ENCODE results near the gene GRIN1. TPM values are rescaled to one million over a fixed set of nuclear protein-coding genes. Genes with fewer than 3 reads are reported as not detected.

Gene GRIN1
- 0.05 TPM in 1 of 2 replicates, not detected in the other for total RNA-seq

- intact Hi-C loops (cut with micrococcal nuclease): no loop called here
Measured at GRCh38 chr9:137138722-137139467, at the start of gene GRIN1. Gene GRIN1 (plus strand): TSS chr9:137139154. CDS start chr9:137139487, 333 bp downstream.

DNA sequence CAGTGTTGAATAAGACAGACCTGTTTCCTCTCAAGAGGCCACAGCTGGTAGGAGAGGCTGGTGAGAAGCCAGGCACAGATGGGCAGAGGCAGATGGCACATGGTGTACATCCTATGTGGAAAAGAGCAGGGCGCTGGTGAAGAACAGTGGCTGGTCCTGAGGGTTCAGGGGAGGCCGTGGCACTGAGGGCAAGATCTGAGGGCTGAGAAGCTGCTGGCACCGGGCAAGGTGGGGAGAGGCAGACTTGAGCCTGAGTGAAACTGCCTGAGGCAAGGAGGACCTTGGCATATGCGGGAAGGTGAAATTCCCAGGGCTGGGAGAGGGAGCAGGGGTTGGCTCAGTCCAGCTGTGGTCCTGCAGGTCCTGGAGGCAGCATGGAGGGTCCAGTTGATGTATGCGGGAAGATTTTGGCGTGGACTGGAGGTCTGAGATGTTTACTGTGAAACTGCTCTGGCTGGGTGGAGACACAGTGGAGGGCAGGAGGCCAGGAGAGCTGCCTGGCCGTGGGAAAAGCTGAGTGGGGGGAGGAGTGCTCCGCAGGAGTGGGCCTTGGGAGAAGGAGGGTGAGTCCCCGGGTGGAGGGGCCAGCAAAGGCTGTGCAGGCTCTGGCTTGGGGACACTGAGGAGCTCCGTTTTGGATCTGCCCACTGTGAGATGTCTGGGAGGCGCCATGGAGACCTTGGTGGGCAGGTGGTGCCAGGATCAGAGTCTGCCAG is 49.6 kb upstream of the GRIN1 start:
- intact Hi-C loops (cut with micrococcal nuclease): no loop called here

DNA sequence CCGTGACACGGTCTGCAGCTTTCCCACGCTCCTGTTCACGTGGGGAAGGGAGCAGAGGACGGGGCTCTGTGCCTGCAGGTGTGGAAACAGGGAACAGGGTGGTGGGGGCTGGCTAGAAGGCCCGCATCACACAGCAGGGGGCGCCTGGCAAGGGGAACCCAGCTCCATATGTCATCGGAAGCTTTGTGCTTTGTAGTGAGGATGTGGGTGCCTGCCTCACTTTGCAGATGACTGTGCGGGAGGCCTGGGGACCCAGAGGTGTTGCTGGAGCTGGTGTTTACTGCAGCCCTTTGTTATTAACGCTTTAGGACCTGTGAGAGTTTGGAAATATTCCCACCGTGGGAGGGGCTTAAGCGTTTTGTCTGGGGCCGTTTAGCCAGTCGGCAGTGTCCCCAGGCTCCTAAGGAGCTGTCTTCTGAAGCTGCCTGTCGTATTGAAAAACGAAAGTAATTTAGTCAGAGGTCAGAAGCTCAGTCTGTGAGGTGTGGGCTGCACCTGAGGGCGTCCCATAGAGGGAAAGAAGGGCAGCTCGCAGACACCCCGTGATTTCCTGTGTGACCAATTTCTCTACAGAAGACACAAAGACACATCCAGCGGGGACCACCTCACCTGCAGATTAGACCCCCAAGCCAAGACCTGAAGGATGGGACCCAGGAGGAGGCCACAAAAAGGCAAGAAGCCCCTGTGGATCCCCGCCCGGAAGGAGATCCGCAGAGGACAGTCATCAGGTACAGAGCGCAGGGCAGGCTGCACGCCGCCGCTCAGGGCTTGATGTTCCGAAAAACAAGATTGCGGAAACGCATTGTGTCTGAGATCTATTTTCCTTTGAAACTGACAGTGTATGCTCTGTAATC is 43.1 kb upstream of the GRIN1 start:
- intact Hi-C loops (cut with micrococcal nuclease): loop anchor here (1.0 kb wide), 3 partner anchors 10 to 31 kb away; partner anchors contain the start of genes DPP7 and MAN1B1

- intact Hi-C loops (cut with micrococcal nuclease): no loop called here
Measured at GRCh38 chr9:137096785-137097546, 42.0 kb upstream of the GRIN1 start.

DNA sequence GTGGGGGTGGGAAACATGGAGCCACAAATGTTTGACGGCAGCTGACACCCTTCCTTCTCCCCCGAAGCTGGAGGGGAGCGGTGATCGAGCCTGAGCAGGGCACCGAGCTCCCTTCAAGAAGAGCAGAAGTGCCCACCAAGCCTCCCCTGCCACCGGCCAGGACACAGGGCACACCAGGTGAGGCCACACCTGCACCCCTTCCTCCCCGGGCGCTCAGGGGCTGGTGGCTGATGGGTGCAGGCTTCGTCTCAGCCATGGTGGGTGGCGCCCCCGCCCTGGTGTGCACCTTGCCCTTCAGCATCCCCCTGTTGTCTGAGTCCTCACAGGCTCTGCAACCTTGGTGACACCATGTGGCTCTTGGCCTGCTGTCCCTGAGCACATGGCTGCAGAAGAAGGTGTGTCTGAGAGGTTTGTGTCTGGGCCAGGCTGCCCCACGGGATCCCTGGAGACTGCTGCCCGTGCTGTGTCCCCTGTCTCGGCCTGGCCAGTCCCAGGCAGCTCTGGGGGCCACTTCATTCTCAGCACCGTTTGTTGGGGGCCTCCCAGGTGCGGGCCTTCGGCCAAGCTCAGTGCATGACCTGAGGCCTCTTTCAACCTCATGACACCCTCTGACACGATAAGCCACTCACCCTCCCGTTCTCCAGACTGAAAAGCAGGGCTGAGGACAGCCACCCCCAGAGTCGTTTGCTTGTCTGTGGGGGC is 41.0 kb upstream of the GRIN1 start:
- intact Hi-C loops (cut with micrococcal nuclease): no loop called here

- intact Hi-C loops (cut with micrococcal nuclease): no loop called here
Measured at GRCh38 chr9:137099231-137099630, 39.7 kb upstream of the GRIN1 start.

DNA sequence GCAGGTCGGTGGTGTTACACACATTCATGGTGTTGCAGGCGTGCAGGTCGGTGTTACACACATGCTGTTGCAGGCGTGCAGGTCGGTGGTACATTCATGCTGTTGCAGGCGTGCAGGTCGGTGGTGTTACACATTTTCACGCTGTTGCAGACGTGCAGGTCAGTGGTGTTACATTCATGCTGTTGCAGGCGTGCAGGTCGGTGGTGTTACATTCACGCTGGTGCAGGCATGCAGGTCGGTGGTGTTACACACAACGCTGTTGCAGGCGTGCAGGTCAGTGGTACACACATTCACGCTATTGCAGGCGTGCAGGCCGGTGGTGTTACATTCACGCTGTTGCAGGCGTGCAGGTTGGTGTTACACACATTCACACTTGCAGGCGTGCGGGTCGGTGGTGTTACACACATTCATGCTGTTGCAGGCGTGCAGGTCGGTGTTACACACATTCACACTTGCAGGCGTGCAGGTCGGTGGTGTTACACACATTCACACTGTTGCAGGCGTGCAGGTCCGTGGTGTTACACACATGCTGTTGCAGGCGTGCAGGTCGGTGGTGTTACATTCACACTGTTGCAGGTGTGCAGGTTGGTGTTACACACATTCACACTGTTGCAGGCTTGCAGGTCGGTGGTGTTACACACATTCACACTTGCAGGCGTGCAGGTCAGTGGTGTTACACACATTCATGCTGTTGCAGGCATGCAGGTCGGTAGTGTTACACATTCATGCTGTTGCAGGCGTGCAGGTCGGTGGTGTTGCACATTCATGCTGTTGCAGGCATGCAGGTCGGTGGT is 35.6 kb upstream of the GRIN1 start:
- intact Hi-C loops (cut with micrococcal nuclease): no loop called here

DNA sequence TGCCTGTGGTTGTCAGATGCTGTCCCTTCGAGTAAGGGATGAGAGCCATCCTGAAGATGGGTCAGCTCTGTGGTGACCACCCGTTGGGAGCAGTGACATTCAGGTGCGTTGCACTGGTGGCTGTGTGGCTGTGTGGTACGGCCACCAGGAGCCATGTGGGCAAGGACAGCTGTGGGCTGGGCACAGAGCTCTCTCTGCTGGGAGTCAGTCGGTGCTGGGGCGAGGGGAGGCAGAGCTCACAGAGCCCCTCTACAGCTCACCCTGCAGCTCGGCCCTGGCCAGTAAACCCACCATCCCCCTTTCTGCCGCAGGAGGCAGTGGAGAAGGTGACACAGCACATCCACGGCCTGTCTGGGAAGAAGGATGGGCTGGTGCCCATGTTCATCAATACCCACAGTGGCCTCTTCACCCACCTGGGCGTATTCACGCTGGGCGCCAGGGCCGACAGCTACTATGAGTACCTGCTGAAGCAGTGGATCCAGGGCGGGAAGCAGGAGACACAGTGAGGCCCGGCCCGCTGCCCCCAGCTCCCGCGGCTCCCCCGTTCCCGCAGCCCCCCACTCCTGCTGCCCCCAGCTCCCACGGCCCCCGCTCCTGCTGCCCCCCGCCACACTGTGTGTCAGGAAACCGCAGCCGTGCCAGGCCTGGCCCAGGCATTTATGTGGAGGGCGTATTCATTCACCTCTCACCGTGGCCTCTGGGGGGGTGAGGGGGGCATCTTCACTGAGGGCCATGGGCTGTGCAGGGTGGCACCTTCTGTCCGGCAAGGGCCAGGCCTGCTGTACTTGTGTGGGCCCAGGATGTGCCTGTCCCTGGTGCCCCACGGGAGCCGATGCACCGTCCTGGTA is 32.9 kb upstream of the GRIN1 start:
- intact Hi-C loops (cut with micrococcal nuclease): no loop called here

- intact Hi-C loops (cut with micrococcal nuclease): no loop called here
Measured at GRCh38 chr9:137106662-137107250, 32.2 kb upstream of the GRIN1 start.

DNA sequence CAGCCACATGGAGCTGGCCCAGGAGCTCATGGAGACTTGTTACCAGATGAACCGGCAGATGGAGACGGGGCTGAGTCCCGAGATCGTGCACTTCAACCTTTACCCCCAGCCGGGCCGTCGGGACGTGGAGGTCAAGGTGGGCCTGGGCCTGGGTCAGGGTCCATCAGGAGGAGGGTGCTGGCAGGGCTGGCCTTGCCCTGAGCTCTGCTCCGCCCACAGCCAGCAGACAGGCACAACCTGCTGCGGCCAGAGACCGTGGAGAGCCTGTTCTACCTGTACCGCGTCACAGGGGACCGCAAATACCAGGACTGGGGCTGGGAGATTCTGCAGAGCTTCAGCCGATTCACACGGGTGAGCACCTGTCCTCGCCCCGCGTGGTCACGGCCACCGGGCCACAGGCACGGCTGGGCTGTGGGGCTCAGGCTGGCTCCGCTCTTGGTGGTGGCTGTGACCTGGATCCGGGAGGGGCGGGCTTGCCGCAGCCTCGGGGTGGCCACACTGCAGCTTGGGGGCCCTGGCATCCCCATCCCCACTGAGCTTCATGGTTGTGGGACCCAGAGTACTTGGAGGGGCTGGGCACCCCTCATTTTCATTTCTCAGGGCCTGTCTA is 31.5 kb upstream of the GRIN1 start:
- intact Hi-C loops (cut with micrococcal nuclease): no loop called here

- intact Hi-C loops (cut with micrococcal nuclease): no loop called here
Measured at GRCh38 chr9:137107982-137108381, 31.0 kb upstream of the GRIN1 start.

GRCh38 chr9:137108608-137109249 is 30.2 kb upstream of the GRIN1 start:
- intact Hi-C loops (cut with micrococcal nuclease): no loop called here

GRCh38 chr9:137109250-137110146 is 29.5 kb upstream of the GRIN1 start:
- intact Hi-C loops (cut with micrococcal nuclease): no loop called here

DNA sequence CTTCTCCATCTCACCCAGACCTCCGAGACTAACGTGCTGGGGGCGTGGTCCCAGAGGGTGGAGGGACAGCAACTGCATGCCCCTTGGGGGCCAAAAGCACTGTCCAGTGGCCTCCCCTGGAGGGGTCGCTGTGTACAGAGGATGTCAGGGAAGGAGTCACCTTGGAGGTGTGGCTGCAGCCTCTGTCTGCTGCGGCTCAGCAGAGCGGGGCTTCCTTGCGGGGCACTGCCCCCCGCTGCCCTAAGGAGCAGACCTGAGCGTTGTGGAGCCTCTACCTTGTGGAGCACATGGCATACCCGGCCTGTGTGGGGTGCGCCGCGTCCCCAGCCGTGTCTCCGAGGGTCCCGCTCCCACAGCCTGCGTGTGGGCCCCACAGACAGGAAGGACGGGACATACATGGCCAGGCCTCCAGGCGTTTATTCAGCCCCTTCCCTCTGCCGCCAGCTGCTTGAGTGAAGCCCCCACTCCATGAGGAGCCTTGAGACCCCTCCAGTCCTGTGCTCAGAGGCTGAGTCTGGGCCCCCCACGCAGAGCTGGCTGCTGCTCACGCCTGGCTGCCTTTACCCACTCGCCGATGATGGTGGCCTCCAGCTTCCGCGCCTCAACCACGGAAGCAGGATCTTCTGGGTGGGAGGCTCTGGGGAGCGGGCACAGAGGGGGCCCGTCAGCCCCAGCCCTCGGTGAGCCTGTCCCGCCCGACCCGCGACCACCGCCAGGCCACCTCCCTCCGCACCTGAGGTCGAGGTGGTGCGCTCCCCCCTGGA is 28.6 kb upstream of the GRIN1 start:
- intact Hi-C loops (cut with micrococcal nuclease): no loop called here
